GM23248 (cell line): ENCODE data around the gene POU2AF2. TPM values are rescaled to one million over a fixed set of nuclear protein-coding genes. Genes with fewer than 3 reads are reported as not detected.

Experiments used
- DNase-seq: peaks from one replicate; pipeline ENCODE4 v3.0.0-alpha.2; 2015
- H2AFZ ChIP-seq: fragments of 200-600 bp; sonication (generic); 2 replicates; pipeline ENCODE4 v1.6.1; 2016; ENCODE audit warnings: antibody characterized with exemption
- H3F3A ChIP-seq: fragments of 200-600 bp; sonication (generic); 2 replicates; pipeline ENCODE4 v1.6.1; 2016; ENCODE audit warnings: mild to moderate bottlenecking, antibody characterized with exemption, mixed run types; ENCODE audit not compliant: insufficient read depth
- H3K27ac ChIP-seq: fragments of 200-600 bp; sonication (generic); 2 replicates; pipeline ENCODE4 v1.5.1; 2016; ENCODE audit warnings: mild to moderate bottlenecking
- H3K27me3 ChIP-seq: fragments of 200-600 bp; sonication (generic); replicated peaks from 2 replicates; pipeline ENCODE4 v1.6.1; 2016; ENCODE audit warnings: mild to moderate bottlenecking; ENCODE audit not compliant: insufficient read depth
- H3K36me3 ChIP-seq: fragments of 200-600 bp; sonication (generic); 2 replicates; pipeline ENCODE4 v1.6.1; 2016; ENCODE audit warnings: low read depth, mild to moderate bottlenecking
- H3K4me1 ChIP-seq: fragments of 200-600 bp; sonication (generic); 2 replicates; pipeline ENCODE4 v1.6.1; 2016; ENCODE audit warnings: mild to moderate bottlenecking; ENCODE audit not compliant: insufficient read depth
- H3K4me2 ChIP-seq: fragments of 200-600 bp; sonication (generic); one replicate; pipeline ENCODE4 v1.6.1; 2016; ENCODE audit warnings: mild to moderate bottlenecking; ENCODE audit not compliant: unreplicated experiment
- H3K4me3 ChIP-seq: fragments of 200-600 bp; sonication (generic); 2 replicates; pipeline ENCODE4 v1.5.1; 2016; ENCODE audit warnings: mild to moderate bottlenecking
- H3K79me2 ChIP-seq: fragments of 200-600 bp; sonication (generic); 2 replicates; pipeline ENCODE4 v1.6.1; 2016; ENCODE audit warnings: mild to moderate bottlenecking; ENCODE audit not compliant: insufficient read depth
- H3K9ac ChIP-seq: fragments of 200-600 bp; sonication (generic); 2 replicates; pipeline ENCODE4 v1.6.1; 2016; ENCODE audit warnings: mild to moderate bottlenecking
- H3K9me2 ChIP-seq: fragments of 200-600 bp; sonication (generic); 2 replicates; pipeline ENCODE4 v1.6.1; 2016; ENCODE audit warnings: mixed run types, mild to moderate bottlenecking, moderate library complexity; ENCODE audit not compliant: insufficient read depth
- H3K9me3 ChIP-seq: fragments of 200-600 bp; sonication (generic); one replicate; pipeline ENCODE4 v1.6.1; 2017; ENCODE audit warnings: low read depth
- H4K20me1 ChIP-seq: fragments of 200-600 bp; sonication (generic); 2 replicates; pipeline ENCODE4 v1.6.0; 2016; ENCODE audit not compliant: insufficient read depth
- EZH2 ChIP-seq: fragments of 200-600 bp; sonication (generic); IDR thresholded peaks from 2 replicates; pipeline ENCODE4 v1.6.1; 2018; ENCODE audit warnings: antibody characterized with exemption, mild to moderate bottlenecking; ENCODE audit not compliant: insufficient read depth, poor library complexity, severe bottlenecking
- EZH2phosphoT487 ChIP-seq: fragments of 200-600 bp; sonication (generic); IDR thresholded peaks from 2 replicates; pipeline ENCODE4 v1.6.1; 2018; ENCODE audit warnings: antibody characterized with exemption, moderate library complexity, mild to moderate bottlenecking, low read depth; ENCODE audit not compliant: insufficient read depth
- WGBS, 2 experiments: methylation state at CpG; one replicate each; pipeline ENCODE4 v1.1.6; 2015 to 2017; ENCODE audit warnings: low lambda C conversion rate in 2 of 2, low coverage in 1 of 2; ENCODE audit errors: missing lambda C conversion rate in 2 of 2; 5-methylcytosine and 5-hydroxymethylcytosine counted together
- in situ Hi-C: fragments of 300-500 bp; cut with MboI; formaldehyde crosslinking; loops from 2 replicates; pipeline ENCODE4 v1.15.0; 2020
- polyA plus RNA-seq: library from polyadenylated mRNA; unstranded; fragments of >200 nt; fragmentation: Nextera tagmentation; extraction: Ambion mirVana; gene quantifications from 2 replicates; pipeline ENCODE4 v1.2.1, GENCODE V29; 2016
- total RNA-seq: library from RNA; depleted of rRNA; stranded (reverse); fragments of >200 nt; shearing (Covaris generic); gene quantifications from 2 replicates; pipeline ENCODE4 v1.2.3, GENCODE V29; 2014

The POU2AF2 gene
- total and polyA plus RNA-seq, 2 experiments from 2014 or later = not detected

GRCh38 chr11:111305162-111305802 is 59.8 kb downstream of the POU2AF2 start:
- no peaks in the 10 kb centered on the region for H3K9me3 ChIP-seq
- TF ChIP-seq EZH2 (no peak), EZH2phosphoT487 (no peak)
- H2AFZ ChIP-seq = no peak overlapping the region
- in situ Hi-C loops = no loop called here
- H3K27me3 ChIP-seq = peaks cover 60% of the 10 kb centered on the region
- no peaks in the 10 kb centered on the region for H3F3A ChIP-seq
- H3K27ac ChIP-seq = no peak overlapping the region
- H3K4me2 ChIP-seq = no peak overlapping the region
- no peak overlapping the region for H3K9ac ChIP-seq
- no peaks in the 10 kb centered on the region for H3K4me1 ChIP-seq
- WGBS, 2 experiments = 72 to 78% methylated on average over 5 of the region's 5 CpGs
- no peaks in the 10 kb centered on the region for H3K9me2 ChIP-seq
- no peaks in the 10 kb centered on the region for H4K20me1 ChIP-seq
- H3K79me2 ChIP-seq = no peaks in the 10 kb centered on the region
- no peaks in the 10 kb centered on the region for H3K36me3 ChIP-seq
- DNase-seq = no peak
- H3K4me3 ChIP-seq = no peak overlapping the region

GRCh38 chr11:111305876-111306275 is 60.4 kb downstream of the POU2AF2 start:
- Histone ChIP-seq H4K20me1 (no peaks in the 10 kb centered on the region), H2AFZ (no peak overlapping the region), H3F3A (no peaks in the 10 kb centered on the region), H3K36me3 (no peaks in the 10 kb centered on the region), H3K4me1 (no peaks in the 10 kb centered on the region), H3K9me3 (no peaks in the 10 kb centered on the region), H3K79me2 (no peaks in the 10 kb centered on the region), H3K9ac (no peak overlapping the region), H3K4me2 (no peak overlapping the region), H3K27me3 (peaks cover 60% of the 10 kb centered on the region), H3K4me3 (no peak overlapping the region), H3K9me2 (no peaks in the 10 kb centered on the region), H3K27ac (no peak overlapping the region)
- TF ChIP-seq EZH2phosphoT487 (no peak), EZH2 (no peak)
- 80% methylated on average over 4 of the region's 4 CpGs for WGBS, 2 experiments
- DNase-seq = no peak
- in situ Hi-C loops = no loop called here

DNA sequence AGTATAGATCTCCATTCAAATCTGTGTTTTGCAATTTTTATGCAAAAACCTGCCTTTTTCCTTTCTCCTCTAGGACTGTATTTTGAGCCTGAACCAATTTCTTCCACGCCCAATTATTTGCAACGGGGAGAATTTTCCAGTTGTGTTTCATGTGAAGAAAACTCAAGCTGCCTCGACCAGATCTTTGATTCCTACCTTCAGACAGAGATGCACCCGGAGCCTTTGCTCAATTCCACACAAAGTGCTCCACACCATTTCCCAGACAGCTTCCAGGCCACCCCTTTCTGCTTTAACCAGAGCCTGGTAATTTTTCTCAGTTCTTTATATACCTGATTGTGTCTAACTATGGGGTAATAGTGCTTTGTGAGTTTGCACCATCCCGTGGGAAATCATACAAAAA is 60.8 kb downstream of the POU2AF2 start:
- Histone ChIP-seq H3K27ac (no peak overlapping the region), H3K79me2 (no peaks in the 10 kb centered on the region), H3K36me3 (no peaks in the 10 kb centered on the region), H3K4me2 (no peak overlapping the region), H3F3A (no peaks in the 10 kb centered on the region), H3K27me3 (peaks cover 60% of the 10 kb centered on the region), H3K9me3 (no peaks in the 10 kb centered on the region), H3K4me1 (no peaks in the 10 kb centered on the region), H3K9me2 (no peaks in the 10 kb centered on the region), H3K4me3 (no peak overlapping the region), H3K9ac (no peak overlapping the region), H2AFZ (no peak overlapping the region), H4K20me1 (no peaks in the 10 kb centered on the region)
- 60 to 67% methylated on average over 5 of the region's 5 CpGs for WGBS, 2 experiments
- TF ChIP-seq EZH2 (no peak), EZH2phosphoT487 (no peak)
- in situ Hi-C loops = no loop called here
- DNase-seq = no peak

- Histone ChIP-seq H4K20me1 (no peaks in the 10 kb centered on the region), H3K9me2 (no peaks in the 10 kb centered on the region), H3K27ac (no peak overlapping the region), H3K36me3 (no peaks in the 10 kb centered on the region), H3K27me3 (peaks cover 67% of the 10 kb centered on the region), H3K4me3 (no peak overlapping the region), H3K9me3 (no peaks in the 10 kb centered on the region), H3K4me2 (no peak overlapping the region), H3K9ac (no peak overlapping the region), H2AFZ (no peak overlapping the region), H3K79me2 (no peaks in the 10 kb centered on the region), H3K4me1 (no peaks in the 10 kb centered on the region), H3F3A (no peaks in the 10 kb centered on the region)
- no peak for TF ChIP-seq EZH2phosphoT487
- no peak for TF ChIP-seq EZH2
- DNase-seq = no peak
- WGBS, 2 experiments = 75 to 84% methylated on average over 3 of the region's 3 CpGs
- in situ Hi-C loops = no loop called here
These were observed 62.1 kb downstream of the POU2AF2 start for GRCh38 chr11:111307472-111308108.
